HG03025 (cell line): ENCODE results near the gene FAM163B.

Experiments used
- ATAC-seq: cut with Tn5 transposase; IDR thresholded peaks from one replicate; pipeline ENCODE4 v1.9.1; 2021; ENCODE audit warnings: mild to moderate bottlenecking, moderate library complexity; ENCODE audit not compliant: unreplicated experiment, low FRiP score

Gene FAM163B

GRCh38 chr9:133603135-133603927 lies 5.9 kb downstream of the FAM163B start:
- ATAC-seq, result no peak

GRCh38 chr9:133602277-133602676 lies 6.9 kb downstream of the FAM163B start:
- no peak for ATAC-seq

- ATAC-seq, result no peak
Measured at GRCh38 chr9:133601746-133602145, 7.4 kb downstream of the FAM163B start.

GRCh38 chr9:133600739-133601138 lies 8.4 kb downstream of the FAM163B start:
- no peak for ATAC-seq

GRCh38 chr9:133599470-133600173 lies 9.6 kb downstream of the FAM163B start:
- ATAC-seq, result no peak

GRCh38 chr9:133598978-133599377 lies 10.2 kb downstream of the FAM163B start:
- ATAC-seq, result no peak

- no peak for ATAC-seq
Measured at GRCh38 chr9:133597316-133597957, 11.8 kb downstream of the FAM163B start.

GRCh38 chr9:133595910-133596309 lies 13.3 kb downstream of the FAM163B start:
- ATAC-seq, result no peak

GRCh38 chr9:133594310-133594709 lies 14.9 kb downstream of the FAM163B start:
- no peak for ATAC-seq

GRCh38 chr9:133593587-133594253 lies 15.5 kb downstream of the FAM163B start:
- ATAC-seq, result no peak

- ATAC-seq, result no peak
Measured at GRCh38 chr9:133592731-133593409, 16.3 kb downstream of the FAM163B start.

- no peak for ATAC-seq
Measured at GRCh38 chr9:133591985-133592384, 17.2 kb downstream of the FAM163B start.

GRCh38 chr9:133591116-133591910 lies 17.9 kb downstream of the FAM163B start:
- no peak for ATAC-seq

- no peak for ATAC-seq
Measured at GRCh38 chr9:133590231-133590855, 18.8 kb downstream of the FAM163B start.

- ATAC-seq, result no peak
Measured at GRCh38 chr9:133589454-133590227, 19.5 kb downstream of the FAM163B start.

GRCh38 chr9:133587466-133587865 lies 21.7 kb downstream of the FAM163B start:
- no peak for ATAC-seq

GRCh38 chr9:133587051-133587450 lies 22.1 kb downstream of the FAM163B start:
- ATAC-seq, result no peak
